ENCODE measurements around the gene RBM26.

Gene RBM26

DNA sequence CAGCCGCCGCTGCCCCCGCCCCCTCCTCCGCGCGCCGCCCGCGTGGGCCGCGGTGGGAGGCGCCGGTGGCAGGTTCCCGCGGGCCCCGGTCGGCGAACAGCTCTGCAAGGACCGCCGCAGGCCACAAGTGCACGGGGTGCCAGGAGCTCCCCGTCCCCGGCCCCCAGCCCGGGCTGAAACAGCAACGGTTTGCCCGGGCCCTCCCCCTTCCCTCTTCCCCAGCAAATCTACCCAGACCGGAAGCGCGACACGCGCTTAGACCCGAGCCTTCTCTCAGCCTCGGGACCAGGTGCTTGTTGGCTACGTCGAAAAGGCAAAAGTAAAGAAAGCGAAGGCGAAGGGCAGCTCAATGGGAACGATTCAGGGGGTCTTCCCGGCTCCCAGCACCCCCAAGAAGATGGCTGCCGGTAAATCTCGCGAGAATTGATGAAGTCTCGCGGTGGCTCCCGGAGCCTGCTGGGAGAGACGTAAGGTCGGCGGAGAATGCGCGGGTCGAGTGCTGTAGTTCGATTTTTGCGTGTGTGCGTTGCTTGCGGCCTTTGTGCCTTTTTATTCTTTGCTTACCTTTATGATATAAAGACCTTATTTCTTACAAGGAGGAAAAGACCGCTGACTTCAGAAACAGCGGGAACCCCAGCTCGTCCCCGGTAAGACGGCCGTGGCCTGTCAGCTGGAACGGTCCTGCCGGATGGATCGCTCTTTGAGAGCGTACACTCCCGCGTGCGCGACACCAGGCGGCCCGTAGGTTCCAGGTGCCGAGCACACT, at the start of gene RBM26:
RBM26 (minus strand) TSS at position 425 of the 766 bp plus-strand sequence. CDS start 481 bp downstream, outside the sequence.
- Histone ChIP-seq H3K79me2 (ENCODE audit: control insufficient read depth, insufficient read depth, low read length, unreplicated experiment) (peaks cover 65% of the 10 kb centered on the region), H2AFZ (ENCODE audit: low read length, unreplicated experiment) (peak within 1 kb of the TSS; percentile 90), H3K4me3 (ENCODE audit: low read depth, low read length) (peak within 1 kb of the TSS; percentile 88), H3K27ac (ENCODE audit: low read depth, low read length) (peak within 1 kb of the TSS; percentile 62), H3K36me3 (ENCODE audit: insufficient read depth, low read length) (no peaks in the 10 kb centered on the region), H3K27me3 (ENCODE audit: insufficient read depth, low read length) (no peaks in the 10 kb centered on the region), H3K4me1 (ENCODE audit: control insufficient read depth, insufficient read depth, low read length, unreplicated experiment) (peaks cover 31% of the 10 kb centered on the region)

- no peaks in the 10 kb centered on the region for H3K79me2 ChIP-seq (ENCODE audit: control insufficient read depth, insufficient read depth, low read length, unreplicated experiment)
- H3K27ac ChIP-seq (ENCODE audit: low read depth, low read length) = no peak overlapping the region
Measured at GRCh38 chr13:79455331-79455730, 49.3 kb upstream of the RBM26 start.

DNA sequence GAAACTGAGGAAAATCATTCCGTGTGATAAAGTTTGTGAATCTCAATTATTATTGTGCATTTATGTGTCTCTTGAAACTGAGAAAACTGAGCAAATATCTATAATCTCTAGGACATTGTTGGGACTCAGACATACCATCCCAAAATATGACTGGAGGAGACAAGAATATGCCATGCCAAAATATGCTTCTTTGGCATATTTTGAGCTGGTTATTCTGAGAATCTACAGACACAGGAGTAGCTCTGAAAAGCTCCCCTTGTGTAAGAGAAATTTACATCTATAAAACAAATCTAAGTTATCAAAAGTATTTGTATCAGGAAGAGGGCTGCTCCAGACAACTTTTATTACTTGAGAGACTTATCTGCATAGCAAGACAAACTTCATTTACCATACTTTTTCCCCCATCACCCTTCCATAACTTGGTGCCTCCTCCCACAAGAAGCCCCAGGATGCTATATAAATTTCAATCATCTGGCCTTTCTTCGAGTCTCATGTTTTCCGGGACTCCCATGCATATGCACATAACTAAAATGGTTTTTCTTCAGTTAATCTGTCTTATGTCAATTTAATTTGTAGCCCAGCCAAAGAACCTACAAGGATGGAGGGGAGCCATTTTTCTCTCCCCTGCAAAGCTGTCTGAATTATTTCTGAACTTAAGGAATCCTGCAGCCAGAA, 46.3 kb upstream of the RBM26 start:
- Histone ChIP-seq H3K4me3 (ENCODE audit: low read depth, low read length) (no peak overlapping the region), H3K27me3 (ENCODE audit: insufficient read depth, low read length) (no peaks in the 10 kb centered on the region), H3K79me2 (ENCODE audit: control insufficient read depth, insufficient read depth, low read length, unreplicated experiment) (no peaks in the 10 kb centered on the region), H2AFZ (ENCODE audit: low read length, unreplicated experiment) (peak overlapping the region; percentile 80), H3K4me1 (ENCODE audit: control insufficient read depth, insufficient read depth, low read length, unreplicated experiment) (peaks cover 13% of the 10 kb centered on the region), H3K36me3 (ENCODE audit: insufficient read depth, low read length) (no peaks in the 10 kb centered on the region), H3K27ac (ENCODE audit: low read depth, low read length) (peak overlapping the region; percentile 68)

More at GRCh38 chr13:79455331-79455730, 49.3 kb upstream of the RBM26 start:
- peaks cover 13% of the 10 kb centered on the region for H3K4me1 ChIP-seq (ENCODE audit: control insufficient read depth, insufficient read depth, low read length, unreplicated experiment)
- no peak overlapping the region for H2AFZ ChIP-seq (ENCODE audit: low read length, unreplicated experiment)
- H3K4me3 ChIP-seq (ENCODE audit: low read depth, low read length) = no peak overlapping the region
- no peaks in the 10 kb centered on the region for H3K36me3 ChIP-seq (ENCODE audit: insufficient read depth, low read length)
- no peaks in the 10 kb centered on the region for H3K27me3 ChIP-seq (ENCODE audit: insufficient read depth, low read length)

DNA sequence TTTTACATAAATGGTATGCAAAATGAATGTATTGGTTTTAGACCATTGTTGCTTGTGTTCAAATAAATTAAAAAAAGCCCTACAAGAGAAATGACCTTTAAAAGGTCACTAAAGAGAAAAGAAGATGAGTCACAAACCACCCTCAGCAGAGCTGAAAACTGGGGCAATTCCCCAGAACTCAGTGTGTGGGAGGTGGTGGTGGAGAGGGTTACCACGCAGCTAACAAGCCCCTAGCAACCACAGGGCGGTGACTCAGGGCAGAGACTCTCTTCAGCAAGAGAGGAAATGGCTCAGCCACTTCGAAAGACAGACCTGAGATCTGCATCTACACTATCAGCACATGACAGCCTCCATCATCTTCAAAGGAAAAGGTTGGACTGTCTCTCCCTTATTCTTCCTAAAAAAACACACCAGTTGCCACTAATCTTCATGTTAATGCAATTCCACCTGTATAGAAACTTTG, 45.5 kb upstream of the RBM26 start:
- Histone ChIP-seq H3K4me3 (ENCODE audit: low read depth, low read length) (no peak overlapping the region), H3K27ac (ENCODE audit: low read depth, low read length) (peak overlapping the region; percentile 68), H3K4me1 (ENCODE audit: control insufficient read depth, insufficient read depth, low read length, unreplicated experiment) (peaks cover 13% of the 10 kb centered on the region), H3K27me3 (ENCODE audit: insufficient read depth, low read length) (no peaks in the 10 kb centered on the region), H3K79me2 (ENCODE audit: control insufficient read depth, insufficient read depth, low read length, unreplicated experiment) (no peaks in the 10 kb centered on the region), H2AFZ (ENCODE audit: low read length, unreplicated experiment) (peak overlapping the region; percentile 80), H3K36me3 (ENCODE audit: insufficient read depth, low read length) (no peaks in the 10 kb centered on the region)

DNA sequence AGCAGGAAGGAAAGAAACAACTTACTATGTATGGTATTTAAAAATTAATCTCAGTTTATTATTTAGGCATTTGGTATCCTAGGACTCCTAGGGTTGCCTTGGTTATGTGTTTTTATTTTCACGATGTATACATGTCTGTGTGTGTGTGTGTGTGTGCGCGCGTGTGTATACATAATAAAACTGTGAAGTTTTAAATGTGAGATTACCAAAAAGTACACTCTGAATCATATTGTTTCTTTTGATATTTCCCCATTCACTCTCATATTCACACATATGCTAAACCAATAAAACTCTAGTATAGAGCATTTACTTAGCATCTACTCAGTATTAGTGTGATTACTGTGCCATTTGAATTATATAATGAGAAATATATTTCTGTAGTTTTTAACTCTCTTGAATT, 44.1 kb upstream of the RBM26 start:
- Histone ChIP-seq H3K4me1 (ENCODE audit: control insufficient read depth, insufficient read depth, low read length, unreplicated experiment) (peaks cover 13% of the 10 kb centered on the region), H3K79me2 (ENCODE audit: control insufficient read depth, insufficient read depth, low read length, unreplicated experiment) (no peaks in the 10 kb centered on the region), H2AFZ (ENCODE audit: low read length, unreplicated experiment) (no peak overlapping the region), H3K27me3 (ENCODE audit: insufficient read depth, low read length) (no peaks in the 10 kb centered on the region), H3K27ac (ENCODE audit: low read depth, low read length) (no peak overlapping the region), H3K36me3 (ENCODE audit: insufficient read depth, low read length) (no peaks in the 10 kb centered on the region), H3K4me3 (ENCODE audit: low read depth, low read length) (no peak overlapping the region)

DNA sequence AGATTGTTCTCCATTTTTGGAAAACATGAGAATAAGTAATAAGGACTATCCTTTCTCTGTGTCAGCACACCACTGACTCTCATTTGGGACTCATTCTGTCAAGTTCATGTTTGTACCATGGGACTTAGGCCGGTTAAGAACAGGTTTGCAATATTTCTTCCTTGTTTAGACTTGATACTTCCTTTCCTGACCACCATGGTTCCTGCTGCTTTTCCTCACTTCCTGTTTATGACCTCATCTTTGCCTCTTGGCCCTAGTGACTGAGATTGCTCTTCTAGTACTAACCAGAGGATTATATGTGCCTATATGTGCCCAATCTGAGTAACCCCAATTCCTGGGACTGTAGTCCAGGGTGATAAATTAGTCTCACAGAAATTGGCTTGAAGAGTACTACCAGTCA, 42.4 kb upstream of the RBM26 start:
- Histone ChIP-seq H3K27me3 (ENCODE audit: insufficient read depth, low read length) (no peaks in the 10 kb centered on the region), H3K4me3 (ENCODE audit: low read depth, low read length) (no peak overlapping the region), H2AFZ (ENCODE audit: low read length, unreplicated experiment) (no peak overlapping the region), H3K36me3 (ENCODE audit: insufficient read depth, low read length) (no peaks in the 10 kb centered on the region), H3K27ac (ENCODE audit: low read depth, low read length) (no peak overlapping the region), H3K79me2 (ENCODE audit: control insufficient read depth, insufficient read depth, low read length, unreplicated experiment) (no peaks in the 10 kb centered on the region), H3K4me1 (ENCODE audit: control insufficient read depth, insufficient read depth, low read length, unreplicated experiment) (peaks cover 13% of the 10 kb centered on the region)

- Histone ChIP-seq H3K36me3 (ENCODE audit: insufficient read depth, low read length) (no peaks in the 10 kb centered on the region), H3K4me3 (ENCODE audit: low read depth, low read length) (no peak overlapping the region), H2AFZ (ENCODE audit: low read length, unreplicated experiment) (no peak overlapping the region), H3K79me2 (ENCODE audit: control insufficient read depth, insufficient read depth, low read length, unreplicated experiment) (no peaks in the 10 kb centered on the region), H3K27me3 (ENCODE audit: insufficient read depth, low read length) (no peaks in the 10 kb centered on the region), H3K4me1 (ENCODE audit: control insufficient read depth, insufficient read depth, low read length, unreplicated experiment) (peaks cover 13% of the 10 kb centered on the region), H3K27ac (ENCODE audit: low read depth, low read length) (no peak overlapping the region)
Measured at GRCh38 chr13:79447741-79448140, 41.7 kb upstream of the RBM26 start.

GRCh38 chr13:79447141-79447540, 41.1 kb upstream of the RBM26 start:
- Histone ChIP-seq H3K4me3 (ENCODE audit: low read depth, low read length) (no peak overlapping the region), H3K4me1 (ENCODE audit: control insufficient read depth, insufficient read depth, low read length, unreplicated experiment) (peaks cover 9% of the 10 kb centered on the region), H2AFZ (ENCODE audit: low read length, unreplicated experiment) (no peak overlapping the region), H3K79me2 (ENCODE audit: control insufficient read depth, insufficient read depth, low read length, unreplicated experiment) (no peaks in the 10 kb centered on the region), H3K27me3 (ENCODE audit: insufficient read depth, low read length) (no peaks in the 10 kb centered on the region), H3K36me3 (ENCODE audit: insufficient read depth, low read length) (no peaks in the 10 kb centered on the region), H3K27ac (ENCODE audit: low read depth, low read length) (no peak overlapping the region)

DNA sequence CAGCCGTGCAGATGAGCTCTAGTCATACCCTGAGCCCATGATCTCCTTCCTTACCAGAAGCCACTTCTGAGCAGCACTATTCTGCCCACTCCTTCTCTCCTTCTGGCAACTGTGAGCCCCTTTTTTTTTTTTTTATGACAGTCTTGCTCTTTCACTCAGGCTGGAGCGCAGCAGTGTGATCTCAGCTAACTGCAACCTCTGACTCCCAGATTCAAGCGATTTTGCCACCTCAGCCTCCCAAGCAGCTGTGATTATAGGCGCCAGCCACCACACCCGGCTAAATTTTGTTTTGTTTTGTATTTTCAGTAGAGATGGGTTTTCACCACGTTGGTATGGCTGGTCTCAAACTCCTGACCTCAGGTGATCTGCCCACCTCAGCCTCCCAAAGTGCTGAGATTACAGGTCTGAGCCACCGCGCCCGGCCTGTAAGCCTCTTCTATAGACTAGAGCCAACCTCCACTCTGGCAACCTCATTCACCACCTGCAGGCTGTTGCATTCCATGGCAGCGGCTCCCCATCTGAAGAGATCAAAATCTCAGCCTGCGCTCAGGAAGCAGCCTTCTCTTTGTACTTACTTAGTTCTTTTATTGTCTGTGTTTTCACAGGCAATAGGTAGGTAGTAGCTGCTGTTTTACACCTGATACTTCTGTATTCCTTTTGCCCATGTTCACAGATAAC, 40.1 kb upstream of the RBM26 start:
- Histone ChIP-seq H3K36me3 (ENCODE audit: insufficient read depth, low read length) (no peaks in the 10 kb centered on the region), H2AFZ (ENCODE audit: low read length, unreplicated experiment) (no peak overlapping the region), H3K79me2 (ENCODE audit: control insufficient read depth, insufficient read depth, low read length, unreplicated experiment) (no peaks in the 10 kb centered on the region), H3K27me3 (ENCODE audit: insufficient read depth, low read length) (no peaks in the 10 kb centered on the region), H3K27ac (ENCODE audit: low read depth, low read length) (no peak overlapping the region), H3K4me3 (ENCODE audit: low read depth, low read length) (no peak overlapping the region), H3K4me1 (ENCODE audit: control insufficient read depth, insufficient read depth, low read length, unreplicated experiment) (peaks cover under 1% of the 10 kb centered on the region)

DNA sequence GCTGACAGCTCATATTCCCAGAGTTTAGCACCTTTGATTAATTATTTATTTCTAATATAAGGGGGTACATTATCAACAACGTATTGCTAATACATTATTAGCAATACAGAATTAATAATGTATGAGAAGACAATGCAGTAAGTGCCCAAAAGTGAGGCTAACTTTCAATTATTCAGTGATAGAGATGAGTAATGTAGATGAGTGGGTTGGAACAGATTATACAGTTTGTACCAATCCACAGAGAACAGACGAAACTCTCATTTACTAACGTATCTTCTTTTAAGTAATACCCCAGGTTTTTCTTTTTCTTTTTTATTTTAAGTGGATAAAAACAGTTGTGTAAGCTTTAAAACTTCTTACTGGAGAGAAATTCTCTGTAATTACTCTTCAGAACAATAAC, 36.7 kb upstream of the RBM26 start:
- H3K27me3 ChIP-seq (ENCODE audit: insufficient read depth, low read length) = no peaks in the 10 kb centered on the region
- no peak overlapping the region for H2AFZ ChIP-seq (ENCODE audit: low read length, unreplicated experiment)
- H3K4me3 ChIP-seq (ENCODE audit: low read depth, low read length) = no peak overlapping the region
- no peaks in the 10 kb centered on the region for H3K79me2 ChIP-seq (ENCODE audit: control insufficient read depth, insufficient read depth, low read length, unreplicated experiment)
- H3K4me1 ChIP-seq (ENCODE audit: control insufficient read depth, insufficient read depth, low read length, unreplicated experiment) = no peaks in the 10 kb centered on the region
- H3K36me3 ChIP-seq (ENCODE audit: insufficient read depth, low read length) = no peaks in the 10 kb centered on the region
- no peak overlapping the region for H3K27ac ChIP-seq (ENCODE audit: low read depth, low read length)

All from ACC112 (cell line).